GM12892 (cell line): ENCODE measurements around the gene ISLR.

ENCODE experiments used
- POLR2A ChIP-seq: IDR thresholded peaks from 2 replicates; pipeline ENCODE4 v1.6.1; 2011; ENCODE audit warnings: low read depth, low read length, control low read depth
- POLR2AphosphoS5 ChIP-seq: IDR thresholded peaks from 2 replicates; pipeline ENCODE4 v1.6.1; 2011; ENCODE audit warnings: low read depth, low read length, control low read depth

- TF ChIP-seq POLR2A: no peak
- TF ChIP-seq POLR2AphosphoS5: no peak
Observed at GRCh38 chr15:74212494-74212893, 39.0 kb downstream of the ISLR start.
